Brain pericyte (primary cell): ENCODE data around the gene FAM227A.
"Not testable (repeated sequence)": the region's sequence is repeated elsewhere in the genome, so short reads cannot be mapped to it uniquely, and the experiment has no call there.

Experiments used
- DNase-seq: peaks from one replicate; pipeline ENCODE4 v3.0.0-alpha.2; 2012; ENCODE audit warnings: low read depth, low spot score

Gene FAM227A

GRCh38 chr22:38657045-38657909, 1.1 kb upstream of the FAM227A start:
- DNase-seq: peak; percentile 26

- no peak for DNase-seq
Observed at GRCh38 chr22:38655519-38656255, 505 bp downstream of the FAM227A start.

- DNase-seq: no peak
Observed at GRCh38 chr22:38653741-38654140, 2.5 kb downstream of the FAM227A start.

- DNase-seq: no peak
Observed at GRCh38 chr22:38652859-38653258, 3.3 kb downstream of the FAM227A start.

- DNase-seq: no peak
Observed at GRCh38 chr22:38649841-38650522, 6.2 kb downstream of the FAM227A start.

- DNase-seq: no peak
Observed at GRCh38 chr22:38645430-38645829, 10.8 kb downstream of the FAM227A start.

GRCh38 chr22:38644245-38644644, 11.9 kb downstream of the FAM227A start:
- DNase-seq: not testable (repeated sequence)

GRCh38 chr22:38641476-38642040, 14.6 kb downstream of the FAM227A start:
- DNase-seq: no peak

- DNase-seq: no peak
Observed at GRCh38 chr22:38638728-38639127, 17.5 kb downstream of the FAM227A start.

GRCh38 chr22:38638216-38638615, 18.0 kb downstream of the FAM227A start:
- DNase-seq: no peak

- DNase-seq: no peak
Observed at GRCh38 chr22:38632528-38632927, 23.7 kb downstream of the FAM227A start.

- DNase-seq: no peak
Observed at GRCh38 chr22:38631724-38632123, 24.5 kb downstream of the FAM227A start.

- no peak for DNase-seq
Observed at GRCh38 chr22:38629108-38629507, 27.1 kb downstream of the FAM227A start.

- DNase-seq: no peak
Observed at GRCh38 chr22:38628444-38628843, 27.7 kb downstream of the FAM227A start.

- DNase-seq: no peak
Observed at GRCh38 chr22:38623351-38623750, 32.8 kb downstream of the FAM227A start.

- no peak for DNase-seq
Observed at GRCh38 chr22:38618682-38619081, 37.5 kb downstream of the FAM227A start.

GRCh38 chr22:38618258-38618657, 37.9 kb downstream of the FAM227A start:
- DNase-seq: no peak

GRCh38 chr22:38615064-38615405, 41.2 kb downstream of the FAM227A start:
- DNase-seq: not testable (repeated sequence)

GRCh38 chr22:38614332-38615063, 41.7 kb downstream of the FAM227A start:
- DNase-seq: no peak

GRCh38 chr22:38613588-38613987, 42.6 kb downstream of the FAM227A start:
- no peak for DNase-seq
